ENCODE measurements around the gene TBRG4.

- TF ChIP-seq CTCF (IDR thresholded peaks at IDR 0.05; ENCODE audit: borderline replicate concordance, extremely low read depth, low read length, poor library complexity, severe bottlenecking) (no peak), EZH2 (IDR thresholded peaks at IDR 0.05; ENCODE audit: borderline replicate concordance, low read depth, low read length, severe bottlenecking) (no peak)
Measured at GRCh38 chr7:45082031-45082830, 29.3 kb downstream of the TBRG4 start.
